Activated T-cell treated with anti-CD3 and anti-CD28 coated beads for 4 hours (primary cell): ENCODE data around the gene CENPP.
"Not testable (repeated sequence)": the region's sequence is repeated elsewhere in the genome, so short reads cannot be mapped to it uniquely, and the experiment has no call there.

Experiments
- DNase-seq: peaks from one replicate; pipeline ENCODE4 v3.0.0-alpha.2; 2020

Gene CENPP

DNA sequence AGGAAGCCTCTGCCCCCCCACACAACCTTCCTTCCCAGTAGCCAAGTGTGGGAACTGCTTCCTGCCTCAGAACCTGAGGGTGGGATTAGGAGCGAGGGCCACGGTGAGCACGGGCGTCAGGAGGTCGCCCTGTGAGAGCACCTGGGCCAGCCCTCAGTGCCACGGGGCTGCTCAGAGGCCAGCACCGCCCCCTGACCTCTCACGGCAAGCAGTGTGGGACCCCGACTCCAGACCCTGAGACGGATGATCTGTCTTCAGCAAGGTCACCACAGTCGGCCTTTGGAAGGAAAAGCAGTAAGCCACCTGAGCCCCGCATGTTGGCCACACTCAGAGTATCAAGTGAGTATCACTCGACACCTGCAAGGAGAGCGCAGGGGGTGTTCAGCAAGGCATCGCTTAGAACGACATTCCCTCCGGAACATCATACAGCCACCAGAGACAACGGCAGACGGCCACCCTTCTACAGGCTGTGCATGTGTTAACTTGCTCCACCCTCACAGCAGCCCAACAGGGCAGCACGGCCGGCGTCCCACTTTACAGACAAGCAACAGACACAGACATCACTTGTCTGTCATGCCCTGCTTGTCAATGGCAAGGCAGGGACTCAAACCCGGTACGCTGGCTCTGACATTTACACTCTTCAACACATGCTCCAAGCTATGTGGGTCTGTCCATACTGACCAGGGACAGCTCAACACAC lies 294.0 kb downstream of the CENPP start:
- DNase-seq = no peak

DNA sequence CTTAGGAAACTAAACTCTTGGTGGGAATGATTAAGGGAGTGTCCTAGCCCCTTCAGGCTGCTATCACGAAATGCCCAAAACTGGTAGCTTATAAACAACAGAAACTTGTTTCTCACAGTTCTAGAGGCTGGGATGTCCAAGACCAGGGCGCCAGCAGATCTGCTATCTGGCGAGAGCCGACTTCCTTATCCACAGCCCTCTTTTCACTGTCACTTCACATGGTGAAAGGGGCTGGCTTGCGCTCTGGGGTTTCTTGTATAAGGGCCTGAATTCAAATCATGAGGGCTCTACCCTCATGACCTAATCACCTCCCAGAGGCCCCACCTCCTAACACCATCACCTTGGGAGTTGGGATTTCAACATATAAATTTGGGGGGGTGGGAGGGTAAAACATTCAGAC lies 295.1 kb downstream of the CENPP start:
- no peak for DNase-seq

DNA sequence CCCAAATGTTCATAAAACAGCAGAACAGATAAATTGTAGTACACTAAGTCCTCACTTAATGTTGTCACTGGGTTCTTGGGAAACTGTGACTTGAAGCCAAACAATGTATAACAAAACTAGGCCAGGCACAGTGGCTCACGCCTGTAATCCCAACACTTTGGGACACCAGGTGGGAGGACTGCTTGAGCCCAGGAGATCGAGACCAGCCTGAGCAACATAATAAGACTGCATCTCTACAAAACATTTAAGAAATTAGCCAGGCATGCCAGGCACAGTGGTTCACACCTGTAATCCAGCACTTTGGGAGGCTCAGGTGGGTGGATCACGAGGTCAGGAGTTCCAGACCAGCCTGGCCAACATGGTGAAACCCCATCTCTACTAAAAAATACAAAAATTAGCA lies 298.2 kb downstream of the CENPP start:
- DNase-seq = not testable (repeated sequence)

DNA sequence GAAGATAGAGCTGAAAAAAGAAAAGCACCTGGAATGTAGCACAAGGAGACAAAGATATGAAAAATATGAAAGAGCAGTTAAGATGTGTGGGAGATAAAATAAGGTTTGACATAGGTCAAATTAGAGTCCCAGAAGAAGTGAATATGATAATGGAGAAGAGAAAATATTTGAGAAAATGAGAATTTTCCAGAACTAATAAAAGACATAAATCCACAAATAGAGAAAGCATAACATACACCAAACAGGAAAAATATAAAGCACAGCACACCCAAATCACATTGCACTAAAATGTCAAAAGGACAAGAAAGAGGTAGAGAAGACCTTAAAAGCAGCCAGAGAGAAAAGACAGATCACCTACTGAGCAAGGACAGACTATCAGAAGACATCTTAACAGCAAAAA lies 300.7 kb downstream of the CENPP start:
- DNase-seq = no peak

DNA sequence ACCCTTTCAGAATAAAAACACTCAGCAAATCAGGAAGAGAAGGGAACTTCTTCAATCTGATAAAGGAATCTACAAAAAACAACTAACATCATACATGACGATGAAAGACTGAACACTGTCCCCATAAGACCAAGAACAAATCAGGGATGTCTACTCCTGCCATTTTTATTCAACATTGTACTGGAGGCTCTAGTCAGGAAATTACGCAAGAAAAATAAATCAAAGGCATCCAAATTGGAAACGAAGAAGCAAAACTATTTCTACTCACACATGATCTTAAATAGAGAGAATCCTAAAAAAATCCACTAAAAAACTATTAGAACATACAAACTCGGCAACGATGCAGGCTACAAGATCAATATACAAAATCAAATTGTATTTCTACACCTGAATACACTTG lies 301.9 kb downstream of the CENPP start:
- DNase-seq = no peak

DNA sequence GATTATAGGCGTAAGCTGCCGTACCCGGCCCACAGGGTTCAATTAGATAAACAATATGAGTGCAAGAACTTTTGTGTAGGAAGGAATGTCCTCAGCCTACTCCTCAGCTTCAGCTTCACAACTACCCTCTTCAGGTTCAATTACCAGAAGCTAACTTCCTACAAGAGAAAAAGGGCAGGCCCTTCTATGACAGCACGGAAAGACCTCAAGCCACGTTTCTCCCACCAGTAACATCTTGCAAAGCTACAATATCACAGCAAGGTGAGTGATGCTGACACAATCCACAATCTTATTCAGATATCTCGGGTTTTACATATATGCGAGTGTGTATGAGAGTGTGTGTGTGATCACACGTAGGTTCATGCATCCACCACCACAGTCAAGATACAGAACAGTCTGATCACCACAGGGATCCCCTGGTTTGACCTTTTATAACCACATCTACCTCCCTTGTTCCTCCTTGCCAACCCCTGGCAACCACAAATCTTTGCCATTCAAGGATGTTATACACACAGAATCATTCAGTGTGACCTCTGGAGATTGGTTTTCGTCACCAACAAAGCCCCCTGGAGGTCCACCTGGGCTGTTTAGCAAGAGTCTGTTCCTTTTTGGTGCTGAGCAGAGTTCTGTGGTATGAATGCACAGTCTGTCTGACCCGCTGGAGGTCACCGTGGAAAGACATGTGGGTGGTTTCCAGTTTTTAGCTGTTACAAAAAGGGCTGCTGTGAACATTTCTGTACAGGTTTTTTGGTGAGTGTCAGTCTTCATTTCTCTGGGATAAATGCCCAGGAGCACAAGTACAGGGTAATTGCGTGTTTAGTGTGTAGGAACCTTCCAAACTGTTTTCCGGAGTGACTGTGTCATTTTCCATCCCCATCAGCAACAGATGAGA lies 305.9 kb downstream of the CENPP start:
- DNase-seq = no peak

DNA sequence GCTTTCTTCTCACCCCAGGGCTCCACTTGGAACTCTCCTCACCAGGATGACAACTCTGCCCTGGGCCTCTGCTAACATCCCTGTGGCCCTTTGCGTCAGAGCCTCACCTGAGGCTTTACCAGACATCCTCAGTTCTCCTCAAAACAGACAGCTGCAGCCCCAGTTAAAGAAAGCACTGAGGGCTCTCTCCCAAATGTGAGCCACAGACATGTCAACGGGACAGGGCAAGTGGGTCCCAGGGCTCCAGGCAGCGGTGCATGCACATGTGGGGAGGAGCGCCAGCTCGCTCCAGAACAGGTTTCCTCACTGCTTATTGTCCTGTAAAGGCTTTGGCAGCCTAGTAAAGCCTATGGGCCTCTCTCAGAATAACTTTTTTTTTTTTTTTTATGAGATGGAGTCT lies 306.9 kb downstream of the CENPP start:
- no peak for DNase-seq

DNA sequence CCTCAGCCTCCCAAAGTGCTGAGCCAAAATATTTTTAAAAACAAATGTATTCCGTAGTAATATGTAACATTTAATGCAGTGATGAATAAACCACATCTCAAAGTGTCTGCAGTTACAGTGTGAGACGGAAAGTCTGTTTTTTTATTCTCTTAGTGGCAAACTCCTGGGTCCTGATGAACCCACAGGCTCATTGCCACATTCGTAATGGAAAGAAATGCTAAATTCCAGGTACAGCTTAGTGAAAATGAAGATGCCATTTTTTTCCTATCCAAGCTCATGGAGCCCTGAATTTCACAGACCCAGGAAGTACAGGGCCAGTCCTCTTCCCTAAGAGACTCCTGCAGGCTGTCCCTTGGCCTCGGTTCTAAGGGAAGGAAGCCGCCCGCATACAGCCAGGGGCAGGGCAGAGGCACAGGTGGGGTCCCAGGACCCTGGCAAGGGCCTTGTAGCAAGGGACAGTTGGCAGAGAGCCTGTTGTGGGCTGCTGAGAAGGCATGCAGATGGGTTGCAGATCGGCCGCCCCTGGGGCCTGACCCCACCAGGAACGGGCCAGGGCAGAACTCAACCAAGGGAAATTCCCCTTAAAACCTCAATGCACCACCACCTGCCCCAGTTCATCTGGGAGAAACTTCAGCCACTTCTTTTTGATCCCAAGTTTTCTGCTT lies 308.0 kb downstream of the CENPP start:
- DNase-seq = no peak

DNA sequence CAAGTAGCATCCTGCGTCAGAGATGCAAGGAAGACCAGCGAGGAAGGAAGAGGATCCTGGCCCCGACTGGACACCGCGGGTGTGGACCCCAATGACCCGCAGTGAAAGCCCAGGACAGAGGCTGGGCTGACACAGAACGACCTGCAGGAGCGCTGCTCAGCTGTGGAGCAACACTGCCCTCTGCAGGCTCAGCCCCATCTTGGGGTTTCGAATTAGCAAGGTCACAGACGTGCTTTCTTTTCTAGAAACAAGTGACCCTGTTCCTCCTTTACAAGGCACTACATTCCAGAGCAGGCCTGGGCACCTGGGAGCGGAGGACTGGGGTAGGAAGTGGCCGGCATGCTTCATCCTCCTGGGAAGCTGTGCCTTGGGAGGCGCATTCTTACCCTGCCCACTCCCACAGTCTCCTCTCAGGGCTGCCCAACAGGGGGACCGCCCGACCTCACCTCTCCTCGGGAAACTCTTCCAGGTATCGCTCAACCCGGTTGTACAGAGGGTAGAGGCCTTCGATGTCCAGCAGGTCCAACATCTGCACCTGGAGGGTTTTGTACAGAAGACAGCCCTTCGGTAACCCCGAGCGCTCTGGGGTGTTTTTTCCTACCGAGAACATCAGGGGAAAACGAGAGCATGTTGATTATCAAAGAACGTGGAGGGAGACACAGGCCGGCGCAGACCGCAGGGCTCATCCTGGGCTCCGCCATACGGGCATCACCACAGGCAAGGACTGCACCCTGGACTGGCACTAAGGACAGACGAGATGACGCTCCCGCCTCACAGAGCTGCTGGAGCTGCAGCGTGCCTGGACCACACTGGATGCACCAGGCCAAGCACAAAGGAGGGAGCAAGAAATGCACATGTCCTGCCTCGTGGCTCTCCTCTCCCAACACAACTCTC lies 309.2 kb downstream of the CENPP start:
- peak; percentile 35 for DNase-seq

DNA sequence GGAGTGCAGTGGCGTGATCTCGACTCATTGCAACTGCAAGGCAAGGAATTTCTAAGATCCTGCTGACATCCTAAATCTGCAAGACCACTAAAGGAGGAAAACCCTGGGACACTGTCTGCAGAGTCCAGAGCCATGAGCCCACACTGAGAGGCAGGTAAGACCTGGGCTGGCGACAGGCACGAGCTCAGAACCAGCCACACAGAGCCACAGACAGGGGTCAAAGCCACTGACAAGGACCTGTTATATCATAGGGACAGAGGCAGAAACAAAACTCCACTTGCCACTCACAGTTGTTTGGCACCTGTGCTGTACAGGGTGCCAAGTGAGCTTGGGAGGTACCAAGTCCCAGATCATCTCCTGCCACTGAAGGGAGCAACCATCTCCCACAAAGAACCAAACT lies 310.0 kb downstream of the CENPP start:
- no peak for DNase-seq

DNA sequence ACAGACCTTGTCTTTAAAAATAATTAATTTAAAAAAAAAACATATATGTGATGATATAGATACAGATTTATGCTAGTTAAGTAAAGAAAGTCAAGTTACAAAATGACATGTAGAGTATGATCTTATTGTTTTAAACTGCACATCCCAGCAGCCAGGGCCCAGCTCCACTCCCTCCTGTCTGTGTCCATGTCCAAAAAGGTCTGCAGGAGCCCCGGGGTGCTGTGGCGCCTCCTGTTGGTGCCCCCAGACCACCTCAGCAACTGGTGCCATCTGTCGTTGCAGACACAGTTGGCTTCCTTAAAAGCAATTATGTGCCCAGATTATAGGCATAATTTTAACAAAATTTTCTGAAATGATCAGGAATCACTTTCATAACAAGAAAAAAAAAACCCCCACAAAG lies 310.9 kb downstream of the CENPP start:
- no peak for DNase-seq

DNA sequence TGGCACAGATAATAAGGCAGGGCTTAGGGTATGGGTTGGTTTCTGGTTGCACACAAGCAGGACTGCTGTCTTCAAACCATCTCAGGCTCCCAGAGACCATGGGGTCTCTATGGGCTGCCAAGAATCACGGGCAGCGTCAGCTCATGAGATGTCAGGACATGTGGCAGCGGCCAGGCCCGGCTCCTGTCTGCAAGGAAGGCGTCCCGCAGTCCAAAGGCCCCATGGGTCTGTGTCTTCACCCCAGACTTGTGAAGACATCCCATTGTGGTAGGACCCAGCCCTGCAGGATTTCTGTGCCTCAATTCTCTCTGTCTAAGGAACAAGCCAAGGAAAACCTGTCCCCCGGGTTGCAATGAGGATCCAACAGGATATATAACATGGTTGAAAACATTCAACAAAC lies 311.6 kb downstream of the CENPP start:
- DNase-seq = no peak

DNA sequence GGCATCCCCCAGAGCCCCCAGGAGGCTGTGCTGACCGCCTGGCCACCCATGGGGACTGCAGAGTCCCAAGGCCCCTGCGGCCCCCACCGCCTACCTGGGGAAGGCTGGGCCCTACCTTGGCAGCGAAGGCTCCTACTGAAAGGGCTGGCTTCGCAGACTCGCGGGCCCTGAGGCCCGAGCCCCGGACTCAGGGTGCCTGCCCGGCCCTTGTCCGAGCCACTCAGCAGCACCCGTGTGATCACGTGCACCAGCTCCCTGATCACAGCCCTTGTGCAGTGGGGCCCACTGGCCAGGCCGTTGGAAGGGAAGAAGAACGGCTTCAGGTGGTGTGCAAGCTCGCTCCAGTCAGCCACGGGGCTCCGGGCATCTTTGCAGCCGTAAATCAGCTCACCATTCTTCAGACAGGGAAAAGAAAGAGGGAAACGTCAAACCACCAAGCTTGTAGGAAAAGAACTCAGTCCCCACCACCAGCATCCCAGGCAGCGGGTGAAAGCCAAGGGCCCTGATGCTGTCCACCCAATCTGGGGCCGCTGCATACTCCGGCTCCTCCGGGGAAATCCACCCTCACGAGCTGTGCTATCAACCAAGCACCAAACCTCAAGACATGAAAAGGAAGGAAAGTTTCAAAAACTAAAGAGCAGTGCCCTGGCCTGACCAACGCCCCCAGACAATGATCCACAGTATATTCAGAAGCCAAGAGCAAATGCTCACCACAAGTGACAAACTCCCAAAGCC lies 312.3 kb downstream of the CENPP start:
- no peak for DNase-seq

DNA sequence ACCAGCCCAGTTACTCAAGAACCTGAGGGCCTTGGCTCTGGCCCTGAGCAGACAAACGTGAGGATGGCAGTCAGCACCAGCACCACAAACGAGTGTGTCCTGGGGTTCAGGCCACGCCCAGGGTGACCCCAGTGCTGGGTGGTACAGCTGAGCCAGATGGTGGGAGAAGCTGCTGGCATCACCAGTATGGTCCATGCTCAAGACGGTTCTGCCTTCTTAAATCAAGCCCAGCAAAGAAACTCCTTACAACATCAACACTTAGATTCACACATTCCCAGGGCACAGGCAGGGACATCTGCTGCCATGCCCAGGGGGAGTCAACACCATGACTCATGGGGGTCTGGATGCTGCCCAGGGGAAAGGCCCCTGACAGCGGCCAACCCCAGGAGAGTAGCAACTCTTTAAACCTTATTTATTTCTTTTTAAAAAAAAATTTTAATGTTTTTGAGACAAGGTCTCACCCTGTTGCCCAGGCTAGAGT lies 312.9 kb downstream of the CENPP start:
- no peak for DNase-seq

DNA sequence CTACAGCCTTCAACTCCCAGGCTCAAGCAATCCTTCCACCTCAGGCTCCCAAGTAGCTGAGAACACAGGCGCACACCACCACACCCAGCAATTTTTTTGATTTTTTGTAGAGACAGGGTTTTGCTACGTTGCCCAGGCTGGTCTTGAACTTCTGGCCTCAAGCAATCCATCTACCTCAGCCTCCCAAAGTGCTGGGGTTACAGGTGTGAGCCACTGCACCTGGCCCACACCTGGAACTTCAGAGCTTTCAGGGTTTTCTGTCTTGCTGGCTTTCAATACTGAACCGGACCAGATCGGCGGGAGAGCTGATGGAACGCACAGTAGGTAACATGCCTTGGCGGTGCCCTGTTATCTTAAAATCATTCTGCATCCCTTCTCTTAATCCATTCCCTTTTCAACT lies 313.4 kb downstream of the CENPP start:
- no peak for DNase-seq

DNA sequence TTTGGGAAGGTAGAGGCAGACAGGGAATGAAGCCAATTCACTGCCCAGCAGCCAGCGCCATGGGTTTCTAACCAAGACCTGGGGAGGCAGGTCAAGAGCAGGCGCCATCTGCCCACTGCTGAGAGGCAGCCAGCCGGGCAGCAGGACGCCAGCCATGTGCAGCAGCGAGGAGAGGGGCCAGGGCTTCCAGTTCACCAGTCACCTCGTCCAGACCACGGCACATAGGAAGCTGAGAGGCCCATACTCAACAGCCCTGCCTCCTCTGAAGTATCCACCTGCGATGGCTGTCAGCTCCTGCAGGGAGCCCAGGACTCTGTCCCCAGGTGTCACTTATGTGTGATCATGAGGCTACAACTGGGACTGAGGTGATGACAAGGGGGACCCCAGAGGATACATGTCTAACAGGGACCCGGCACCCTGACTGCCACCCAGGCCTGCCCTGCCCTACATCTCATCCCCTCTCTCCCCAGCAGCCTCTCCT lies 314.1 kb downstream of the CENPP start:
- DNase-seq = no peak

DNA sequence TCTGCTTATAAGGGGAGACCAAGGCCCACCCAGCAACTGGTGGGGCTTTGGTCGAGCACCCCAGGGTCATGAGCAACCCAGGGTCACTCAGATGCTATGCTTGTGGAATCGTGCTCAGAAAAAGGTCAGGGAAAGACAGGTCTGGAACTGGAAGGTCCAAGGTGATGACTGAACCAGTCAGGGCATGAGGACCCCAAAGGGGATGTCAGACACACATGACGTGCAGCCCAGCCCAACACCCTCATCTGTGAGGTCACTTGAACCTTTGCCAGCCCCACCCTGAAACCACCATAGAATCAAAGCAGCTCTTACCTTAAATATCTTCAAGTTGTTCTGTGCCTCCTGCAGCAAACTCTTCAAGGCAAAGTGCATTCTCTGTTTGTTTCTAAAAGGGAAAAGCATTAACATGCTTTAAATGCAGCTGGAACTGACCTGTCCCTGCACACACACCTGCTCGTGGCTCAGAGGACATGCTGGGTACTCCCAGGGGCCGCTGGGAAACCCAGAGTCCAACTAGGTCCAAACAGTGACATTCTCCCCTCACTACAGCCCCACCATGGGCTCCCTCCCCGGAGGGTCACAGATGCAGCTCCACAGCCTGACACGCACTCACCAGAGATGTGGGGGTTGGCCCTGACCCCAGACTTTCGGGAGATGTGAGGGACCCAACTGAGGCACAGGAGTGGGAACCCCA lies 314.8 kb downstream of the CENPP start:
- no peak for DNase-seq

DNA sequence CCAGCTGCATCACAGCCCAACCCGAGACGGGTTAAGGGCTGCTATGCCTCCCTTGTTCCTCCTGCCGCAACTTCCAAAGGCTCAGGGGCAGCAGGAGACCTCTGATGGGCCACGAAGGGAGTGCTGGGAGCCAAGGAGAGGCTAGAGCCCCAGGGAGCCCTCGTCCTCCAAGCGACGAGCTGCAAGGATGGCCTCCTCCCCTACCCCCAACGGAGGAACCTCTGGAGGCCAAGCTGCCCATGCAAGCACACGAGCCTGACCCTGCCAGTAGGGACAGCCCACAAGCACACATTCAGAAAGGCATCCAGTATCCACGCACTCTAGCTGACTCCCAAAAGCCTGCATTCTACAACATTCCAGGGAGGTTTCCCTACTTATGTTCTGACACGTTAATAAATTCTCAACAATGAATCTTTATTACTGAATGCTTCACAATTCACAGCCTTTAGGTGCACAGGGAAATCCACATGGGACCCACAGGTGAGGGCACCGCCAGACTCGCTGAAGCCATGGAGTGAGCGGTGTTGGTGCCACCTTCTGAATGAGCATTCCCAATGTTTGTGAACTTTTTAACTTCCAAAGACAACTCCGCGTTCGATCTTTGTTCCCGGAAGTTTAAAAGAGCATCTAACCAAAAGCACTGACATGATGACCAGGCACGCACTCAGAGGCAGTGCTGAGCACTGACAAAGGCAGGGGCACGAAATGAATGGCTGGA lies 315.5 kb downstream of the CENPP start:
- no peak for DNase-seq

DNA sequence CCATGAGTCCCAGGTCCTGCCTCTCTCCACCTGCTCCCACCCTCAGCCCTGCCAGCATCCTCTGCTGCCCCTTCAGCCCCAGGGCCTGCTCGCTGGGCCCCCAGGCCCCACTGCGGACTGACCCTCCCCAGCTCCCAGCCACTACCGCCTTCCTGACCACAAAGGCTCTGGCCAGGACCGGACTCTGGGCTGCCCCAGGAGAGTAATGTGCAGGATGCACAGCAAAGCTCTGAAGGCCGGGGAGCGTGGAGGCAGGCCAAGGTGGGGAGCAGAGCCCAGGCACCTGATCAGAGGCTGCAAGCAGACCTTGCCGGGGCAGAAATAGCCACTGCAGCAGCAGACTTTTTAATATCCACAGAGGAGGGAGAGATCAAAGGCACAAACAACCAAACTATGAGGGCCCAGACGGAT lies 316.3 kb downstream of the CENPP start:
- DNase-seq = no peak

DNA sequence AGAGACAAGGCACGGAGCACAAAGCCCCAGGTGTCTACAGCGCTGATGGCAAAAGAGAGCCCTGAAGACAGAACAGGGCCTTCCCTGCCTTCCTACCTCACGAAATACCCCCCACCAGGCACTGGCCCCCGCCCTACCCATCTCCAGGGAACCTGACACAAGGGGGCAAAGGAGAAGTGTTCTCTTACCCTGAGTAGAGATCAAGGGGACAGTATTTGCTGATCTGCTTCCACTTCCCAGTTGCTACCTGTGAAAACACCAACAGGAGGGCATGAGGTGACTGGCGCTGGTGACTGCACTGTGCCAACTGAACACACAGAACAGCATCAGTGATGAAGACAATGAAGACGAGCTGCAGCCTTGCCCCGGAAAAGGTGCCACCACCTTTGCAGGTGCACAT lies 316.8 kb downstream of the CENPP start:
- DNase-seq = no peak
